Endothelial cell of umbilical vein (primary cell): Measurements from ENCODE around the gene ATP9B.

ENCODE experiments used
- EZH2 ChIP-seq: IDR thresholded peaks from 2 replicates; pipeline ENCODE4 v1.6.1; 2012; ENCODE audit warnings: borderline replicate concordance, low read depth, mild to moderate bottlenecking, moderate library complexity, low read length, inconsistent platforms; ENCODE audit not compliant: severe bottlenecking
- FOS ChIP-seq: IDR thresholded peaks from 2 replicates; pipeline ENCODE4 v1.6.1; 2011; ENCODE audit warnings: mild to moderate bottlenecking, low read length, moderate library complexity, borderline replicate concordance; ENCODE audit not compliant: insufficient read depth
- MYC ChIP-seq: IDR thresholded peaks from one replicate; pipeline ENCODE4 v1.6.1; 2011; ENCODE audit warnings: mild to moderate bottlenecking, low read depth, low read length
- POLR2A ChIP-seq: IDR thresholded peaks from 2 replicates; pipeline ENCODE4 v1.6.1; 2012; ENCODE audit warnings: low read depth, mild to moderate bottlenecking, control low read depth, low read length
- POLR2AphosphoS5 ChIP-seq: IDR thresholded peaks from 2 replicates; pipeline ENCODE4 v1.6.1; 2012; ENCODE audit warnings: low read depth, mild to moderate bottlenecking, control low read depth, low read length, moderate library complexity; ENCODE audit not compliant: insufficient read depth
- TF ChIP-seq, protein P1 (sequence below): IDR thresholded peaks from 2 replicates; pipeline ENCODE4 v1.6.1; 2011; ENCODE audit not compliant: insufficient read depth, insufficient read length
- TF ChIP-seq, protein P2 (sequence below), 2 donors: IDR thresholded peaks; 1 replicate in 1 of 2; 2 replicates in 1 of 2; pipeline ENCODE4 v1.5.1; 2011; ENCODE audit warnings: low read length in 2 of 2, mild to moderate bottlenecking in 2 of 2, moderate library complexity in 2 of 2, control low read depth in 1 of 2, inconsistent platforms in 1 of 2, low read depth in 1 of 2; ENCODE audit not compliant: insufficient read depth in 1 of 2; ENCODE audit errors: extremely low read depth in 1 of 2

DNA sequence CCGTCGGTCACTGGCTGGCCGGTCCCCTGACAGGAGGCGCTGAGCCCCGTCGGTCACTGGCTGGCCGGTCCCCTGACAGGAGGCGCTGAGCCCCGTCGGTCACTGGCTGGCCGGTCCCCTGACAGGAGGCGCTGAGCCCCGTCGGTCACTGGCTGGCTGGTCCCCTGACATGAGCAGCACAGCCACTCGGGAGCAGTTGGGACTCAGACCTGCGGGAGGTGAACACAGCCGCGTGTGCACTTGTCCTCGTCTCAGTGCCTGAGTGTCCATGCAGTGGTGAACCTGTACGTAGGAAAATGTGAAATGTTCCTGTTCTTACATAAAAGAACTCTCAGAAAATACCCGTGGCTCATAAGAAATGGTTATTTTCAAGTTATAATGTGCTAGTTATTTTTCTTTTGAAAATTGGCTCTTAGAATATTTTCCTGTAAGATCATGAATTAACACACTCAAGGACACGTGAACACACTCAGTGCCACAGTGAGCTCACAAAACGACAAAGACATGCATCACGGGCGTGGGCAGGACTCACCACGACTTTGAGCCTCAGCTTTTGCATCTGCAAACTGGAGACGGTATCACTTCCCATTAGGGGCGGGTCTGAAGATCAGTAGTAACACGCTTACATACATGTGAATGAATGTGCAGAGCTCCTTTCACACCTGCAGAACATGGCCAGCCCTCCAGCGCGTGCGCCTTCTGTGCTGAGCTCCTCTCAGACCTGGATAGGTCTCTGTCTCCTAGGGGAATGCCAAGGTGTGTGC is 305.4 kb downstream of the ATP9B start:
- TF ChIP-seq, protein P1, sequence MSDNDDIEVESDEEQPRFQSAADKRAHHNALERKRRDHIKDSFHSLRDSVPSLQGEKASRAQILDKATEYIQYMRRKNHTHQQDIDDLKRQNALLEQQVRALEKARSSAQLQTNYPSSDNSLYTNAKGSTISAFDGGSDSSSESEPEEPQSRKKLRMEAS: no peak
- no peak for TF ChIP-seq EZH2
- TF ChIP-seq FOS: no peak
- TF ChIP-seq, protein P2, sequence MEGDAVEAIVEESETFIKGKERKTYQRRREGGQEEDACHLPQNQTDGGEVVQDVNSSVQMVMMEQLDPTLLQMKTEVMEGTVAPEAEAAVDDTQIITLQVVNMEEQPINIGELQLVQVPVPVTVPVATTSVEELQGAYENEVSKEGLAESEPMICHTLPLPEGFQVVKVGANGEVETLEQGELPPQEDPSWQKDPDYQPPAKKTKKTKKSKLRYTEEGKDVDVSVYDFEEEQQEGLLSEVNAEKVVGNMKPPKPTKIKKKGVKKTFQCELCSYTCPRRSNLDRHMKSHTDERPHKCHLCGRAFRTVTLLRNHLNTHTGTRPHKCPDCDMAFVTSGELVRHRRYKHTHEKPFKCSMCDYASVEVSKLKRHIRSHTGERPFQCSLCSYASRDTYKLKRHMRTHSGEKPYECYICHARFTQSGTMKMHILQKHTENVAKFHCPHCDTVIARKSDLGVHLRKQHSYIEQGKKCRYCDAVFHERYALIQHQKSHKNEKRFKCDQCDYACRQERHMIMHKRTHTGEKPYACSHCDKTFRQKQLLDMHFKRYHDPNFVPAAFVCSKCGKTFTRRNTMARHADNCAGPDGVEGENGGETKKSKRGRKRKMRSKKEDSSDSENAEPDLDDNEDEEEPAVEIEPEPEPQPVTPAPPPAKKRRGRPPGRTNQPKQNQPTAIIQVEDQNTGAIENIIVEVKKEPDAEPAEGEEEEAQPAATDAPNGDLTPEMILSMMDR (IDR thresholded peaks at IDR 0.05; ENCODE audit: extremely low read depth in 1 of 2, insufficient read depth in 1 of 2, low read depth in 1 of 2, low read length in 2 of 2): no peak
- no peak for TF ChIP-seq MYC
- no peak for TF ChIP-seq POLR2AphosphoS5
- TF ChIP-seq POLR2A: no peak
